GM12875 (cell line): Measurements from ENCODE around the gene LGMN.

Source experiments
- H3K4me3 ChIP-seq: one replicate; pipeline ENCODE4 v1.5.1; 2011; ENCODE audit warnings: low read depth, low read length, control low read depth
- TF ChIP-seq, protein P1 (sequence below): IDR thresholded peaks from 2 replicates; pipeline ENCODE4 v1.5.1; 2011; ENCODE audit warnings: low read depth, mild to moderate bottlenecking, control low read depth, inconsistent platforms, low read length, moderate library complexity, borderline replicate concordance; ENCODE audit not compliant: insufficient read depth

Gene LGMN

DNA sequence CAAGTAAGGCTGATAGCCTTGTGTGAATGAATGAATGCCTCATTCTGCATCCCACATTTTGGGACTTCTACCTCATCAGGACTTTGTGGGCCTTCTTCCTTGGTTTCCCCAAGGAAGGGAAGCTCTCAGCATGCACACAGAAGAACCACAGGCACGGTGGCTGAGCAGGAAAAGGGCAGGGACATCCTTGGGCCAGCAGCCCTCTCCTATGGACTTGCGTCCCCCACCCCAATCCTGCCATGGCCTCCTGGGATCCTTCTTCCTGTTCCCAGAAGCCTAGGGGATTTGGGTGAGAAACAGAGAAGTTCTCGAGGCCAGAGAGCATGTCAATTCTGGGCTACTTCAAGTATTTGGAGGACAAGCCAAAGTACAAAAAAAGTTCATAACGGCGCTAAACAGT, 69.7 kb downstream of the LGMN start:
- H3K4me3 ChIP-seq, result no peak overlapping the region
- TF ChIP-seq, protein P1, sequence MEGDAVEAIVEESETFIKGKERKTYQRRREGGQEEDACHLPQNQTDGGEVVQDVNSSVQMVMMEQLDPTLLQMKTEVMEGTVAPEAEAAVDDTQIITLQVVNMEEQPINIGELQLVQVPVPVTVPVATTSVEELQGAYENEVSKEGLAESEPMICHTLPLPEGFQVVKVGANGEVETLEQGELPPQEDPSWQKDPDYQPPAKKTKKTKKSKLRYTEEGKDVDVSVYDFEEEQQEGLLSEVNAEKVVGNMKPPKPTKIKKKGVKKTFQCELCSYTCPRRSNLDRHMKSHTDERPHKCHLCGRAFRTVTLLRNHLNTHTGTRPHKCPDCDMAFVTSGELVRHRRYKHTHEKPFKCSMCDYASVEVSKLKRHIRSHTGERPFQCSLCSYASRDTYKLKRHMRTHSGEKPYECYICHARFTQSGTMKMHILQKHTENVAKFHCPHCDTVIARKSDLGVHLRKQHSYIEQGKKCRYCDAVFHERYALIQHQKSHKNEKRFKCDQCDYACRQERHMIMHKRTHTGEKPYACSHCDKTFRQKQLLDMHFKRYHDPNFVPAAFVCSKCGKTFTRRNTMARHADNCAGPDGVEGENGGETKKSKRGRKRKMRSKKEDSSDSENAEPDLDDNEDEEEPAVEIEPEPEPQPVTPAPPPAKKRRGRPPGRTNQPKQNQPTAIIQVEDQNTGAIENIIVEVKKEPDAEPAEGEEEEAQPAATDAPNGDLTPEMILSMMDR, result no peak

DNA sequence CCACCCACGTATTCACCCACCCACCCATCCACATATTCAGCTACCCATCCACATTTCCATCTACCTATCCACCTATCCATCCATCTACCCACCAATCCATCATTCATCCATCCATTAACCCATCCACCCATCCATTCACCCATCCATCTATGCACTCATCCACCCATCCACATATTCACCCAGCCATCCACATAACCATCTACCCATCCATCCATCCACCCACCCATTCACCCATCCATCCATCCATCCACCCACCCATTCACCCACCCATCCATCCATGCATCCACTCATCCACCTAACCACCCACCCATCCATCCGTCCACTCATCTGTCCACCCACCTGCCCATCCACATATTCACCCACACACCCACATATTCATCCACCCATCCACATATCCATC, 70.5 kb downstream of the LGMN start:
- H3K4me3 ChIP-seq, result no peak overlapping the region
- TF ChIP-seq, protein P1, result no peak

DNA sequence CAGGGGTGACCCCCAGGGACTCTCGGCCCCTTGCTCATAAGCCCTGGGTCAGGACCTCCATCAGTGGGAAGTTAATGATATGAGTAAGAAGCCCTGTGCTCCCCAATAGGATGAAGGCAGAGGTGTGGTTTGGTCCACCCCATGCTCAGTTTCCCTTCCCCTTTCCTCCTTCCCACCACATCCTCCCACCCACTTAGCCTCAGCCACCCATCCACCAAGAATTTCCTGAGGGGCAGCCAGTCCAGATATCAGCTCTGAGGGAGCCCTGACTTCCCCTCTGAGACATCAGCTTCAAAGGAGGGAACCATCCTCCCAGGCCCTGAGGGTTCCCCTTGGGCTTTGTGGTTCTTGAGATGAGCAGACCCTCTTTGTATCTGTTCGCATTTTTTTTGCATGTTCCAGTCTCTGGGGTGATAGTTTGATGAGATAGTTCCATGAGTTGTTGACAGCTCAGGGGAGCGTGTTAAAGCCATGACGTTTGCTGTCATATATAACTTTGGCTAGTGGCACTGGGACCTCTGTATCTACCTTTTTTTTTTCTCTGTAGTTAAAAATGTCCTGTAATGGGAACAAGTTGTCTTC, 71.2 kb downstream of the LGMN start:
- no peak overlapping the region for H3K4me3 ChIP-seq
- TF ChIP-seq, protein P1, result no peak

DNA sequence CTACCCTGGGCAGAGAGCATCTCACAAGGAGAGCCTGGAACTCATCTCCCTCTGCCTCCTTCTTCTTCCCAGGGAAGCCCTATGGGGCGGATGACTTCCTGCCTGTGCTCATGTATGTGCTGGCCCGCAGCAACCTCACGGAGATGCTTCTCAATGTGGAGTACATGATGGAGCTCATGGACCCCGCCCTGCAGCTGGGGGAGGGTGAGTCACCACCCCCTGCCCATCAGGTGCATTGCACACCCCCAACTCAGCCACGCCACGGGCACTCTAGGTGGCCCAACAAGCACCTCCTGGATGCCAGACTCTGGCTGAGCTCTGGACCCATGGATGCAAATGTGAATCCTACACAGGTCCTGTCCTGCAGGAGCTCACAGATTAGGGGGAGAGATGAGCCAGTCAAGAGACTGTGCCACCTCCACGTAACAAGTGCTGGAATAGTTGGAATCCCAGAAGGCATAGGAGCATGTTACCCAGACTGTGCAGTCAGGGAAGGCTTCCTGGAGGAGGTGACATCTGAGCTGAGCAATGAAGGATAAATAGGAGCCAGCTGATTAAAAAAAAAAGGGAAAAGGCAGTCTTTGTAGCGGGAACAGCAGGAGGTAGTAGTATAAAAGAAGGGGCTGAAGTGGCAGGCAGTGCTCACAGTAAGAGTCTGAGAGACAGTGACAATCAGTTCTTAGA, 71.9 kb downstream of the LGMN start:
- TF ChIP-seq, protein P1, result no peak
- H3K4me3 ChIP-seq, result no peak overlapping the region

DNA sequence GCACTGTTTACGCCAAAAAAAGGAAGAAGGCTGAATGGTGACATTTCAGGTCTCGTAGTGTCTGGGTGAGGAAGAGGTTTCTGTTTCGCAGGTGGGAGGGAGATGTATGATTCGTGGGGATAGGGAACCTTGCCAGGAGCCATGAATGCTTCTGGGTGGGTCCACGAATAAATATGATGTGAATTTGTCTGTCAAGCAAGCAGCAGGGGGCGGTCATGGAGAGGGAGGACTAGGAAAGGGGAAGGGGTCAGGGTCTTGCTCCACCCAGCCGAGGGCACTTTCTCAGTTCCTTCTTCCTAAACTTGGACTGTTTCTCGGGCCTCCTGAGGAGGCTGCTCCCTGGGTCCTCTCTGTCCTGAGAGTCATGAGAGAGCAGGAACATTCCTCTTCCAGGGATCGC, 72.5 kb downstream of the LGMN start:
- TF ChIP-seq, protein P1, result no peak
- H3K4me3 ChIP-seq, result no peak overlapping the region

DNA sequence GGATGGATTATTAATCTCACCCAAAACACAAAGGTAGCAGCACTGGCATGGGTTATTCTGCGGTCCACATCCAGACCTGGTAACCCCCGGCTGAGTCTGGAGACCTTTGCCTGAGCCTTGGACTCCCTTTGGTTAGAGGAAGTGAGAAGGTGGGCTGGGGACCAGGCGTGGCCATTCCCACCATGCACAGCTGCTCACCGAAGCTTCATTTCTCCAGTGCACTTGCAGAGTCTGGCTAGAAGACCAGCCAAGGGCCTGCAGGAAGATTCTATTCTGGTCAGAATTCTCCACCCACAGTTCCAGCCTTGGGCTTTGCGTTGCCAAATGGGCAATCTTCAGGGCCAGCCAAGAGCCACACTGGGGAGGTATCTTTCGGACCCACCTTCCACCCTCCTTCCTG, 73.0 kb downstream of the LGMN start:
- no peak overlapping the region for H3K4me3 ChIP-seq
- TF ChIP-seq, protein P1, result no peak

DNA sequence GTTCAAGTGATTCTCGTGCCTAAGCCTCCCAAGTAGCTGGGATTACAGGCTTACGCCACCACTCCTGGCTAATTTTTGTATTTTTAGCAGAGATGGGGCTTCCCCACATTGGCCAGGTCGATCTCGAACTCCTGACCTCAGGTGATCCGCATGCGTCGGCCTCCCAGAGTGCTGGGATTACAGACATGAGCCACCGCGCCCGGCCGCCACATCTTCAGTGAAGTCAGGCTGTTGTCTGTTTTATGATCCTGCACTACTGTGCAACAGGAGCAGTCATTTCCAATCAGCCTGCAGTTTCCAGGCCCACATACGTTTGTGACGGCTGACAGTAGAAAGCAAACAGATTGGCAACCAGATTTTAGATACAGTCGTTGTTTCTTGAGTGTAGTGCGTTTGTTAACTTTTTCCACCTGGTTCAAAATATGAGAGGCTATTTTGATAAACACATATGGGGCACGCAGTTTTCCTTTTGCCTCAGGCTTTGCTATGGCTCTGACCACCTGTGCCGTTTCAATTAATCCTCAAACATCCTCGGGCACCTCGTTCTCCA, 74.8 kb downstream of the LGMN start:
- TF ChIP-seq, protein P1, result no peak
- no peak overlapping the region for H3K4me3 ChIP-seq
